Keratinocyte (primary cell): ENCODE results near the gene RGS18. TPM values are rescaled to one million over a fixed set of nuclear protein-coding genes. Genes with fewer than 3 reads are reported as not detected.

Experiments
- DNase-seq: peaks from one replicate; pipeline ENCODE4 v3.0.0-alpha.2; 2011; ENCODE audit warnings: low read depth, missing footprints, low spot score
- FAIRE-seq: peaks from 2 replicates; lab custom pipeline; 2011; peaks lifted over from hg19 to GRCh38; lab: Jason Lieb, UNC
- H2AFZ ChIP-seq: 2 replicates; pipeline ENCODE4 v1.6.0; 2012; ENCODE audit warnings: low read length, control low read depth, inconsistent platforms; ENCODE audit not compliant: control insufficient read depth
- H3K27ac ChIP-seq: 2 replicates; pipeline ENCODE4 v1.5.1; 2011; ENCODE audit warnings: low read length; ENCODE audit not compliant: control insufficient read depth, insufficient read depth
- H3K27me3 ChIP-seq: 3 replicates; pipeline ENCODE4 v1.6.0; 2011; ENCODE audit warnings: low read length; ENCODE audit not compliant: control insufficient read depth, insufficient read depth; ENCODE audit errors: extremely low read depth
- H3K36me3 ChIP-seq, 2 experiments: 2 replicates in 1 of 2; 3 replicates in 1 of 2; pipeline ENCODE4 v1.5.1; 2011; ENCODE audit warnings: low read length in 2 of 2, mild to moderate bottlenecking in 1 of 2; ENCODE audit not compliant: control insufficient read depth in 2 of 2, insufficient read depth in 2 of 2; ENCODE audit errors: extremely low read depth in 1 of 2
- H3K4me1 ChIP-seq: 3 replicates; pipeline ENCODE4 v1.5.1; 2011; ENCODE audit warnings: low read length; ENCODE audit not compliant: control insufficient read depth, insufficient read depth; ENCODE audit errors: extremely low read depth
- H3K4me2 ChIP-seq: 3 replicates; pipeline ENCODE4 v1.6.0; 2011; ENCODE audit warnings: low read depth, low read length; ENCODE audit not compliant: control insufficient read depth, insufficient read depth; ENCODE audit errors: extremely low read depth
- H3K4me3 ChIP-seq, 3 experiments: fragments of 200-600 bp in 1 of 3; sonication (generic) in 1 of 3; 2 replicates in 2 of 3; 3 replicates in 1 of 3; pipeline ENCODE4 v1.5.1; 2011 to 2016; ENCODE audit warnings: low read length in 3 of 3, mild to moderate bottlenecking in 3 of 3, control low read depth in 2 of 3, inconsistent platforms in 1 of 3, low read depth in 1 of 3, mixed read lengths in 1 of 3, mixed run types in 1 of 3, moderate library complexity in 1 of 3; ENCODE audit not compliant: control insufficient read depth in 2 of 3, insufficient read depth in 2 of 3; ENCODE audit errors: extremely low read depth in 1 of 3
- H3K79me2 ChIP-seq: 2 replicates; pipeline ENCODE4 v1.6.0; 2012; ENCODE audit warnings: low read length; ENCODE audit not compliant: control insufficient read depth, insufficient read depth
- H3K9ac ChIP-seq: 3 replicates; pipeline ENCODE4 v1.6.0; 2011; ENCODE audit warnings: low read length; ENCODE audit not compliant: control insufficient read depth, insufficient read depth; ENCODE audit errors: extremely low read depth
- H3K9me1 ChIP-seq: 3 replicates; pipeline ENCODE4 v1.6.0; 2011; ENCODE audit warnings: low read length; ENCODE audit not compliant: control insufficient read depth, insufficient read depth; ENCODE audit errors: extremely low read depth
- H3K9me3 ChIP-seq: 2 replicates; pipeline ENCODE4 v1.5.1; 2012; ENCODE audit warnings: low read depth, low read length; ENCODE audit not compliant: control insufficient read depth
- H4K20me1 ChIP-seq: 3 replicates; pipeline ENCODE4 v1.6.0; 2011; ENCODE audit warnings: low read length; ENCODE audit not compliant: control insufficient read depth, insufficient read depth; ENCODE audit errors: extremely low read depth
- CTCF ChIP-seq, 3 experiments: IDR thresholded peaks in 1 of 3; conservative IDR thresholded peaks in 1 of 3; optimal IDR thresholded peaks in 1 of 3; 2 replicates in 2 of 3; 3 replicates in 1 of 3; pipeline versions ENCODE3 to v1.5.1; 2011; ENCODE audit warnings: low read length in 3 of 3, mild to moderate bottlenecking in 3 of 3, moderate library complexity in 2 of 3, control low read depth in 1 of 3, inconsistent platforms in 1 of 3; ENCODE audit not compliant: insufficient read depth in 2 of 3; ENCODE audit errors: extremely low read depth in 1 of 3
- EZH2 ChIP-seq: IDR thresholded peaks from one replicate; pipeline ENCODE4 v1.6.1; 2012; ENCODE audit warnings: inconsistent platforms, mild to moderate bottlenecking, low read length, moderate library complexity
- dilution Hi-C: fragments of 300-500 bp; cut with MboI; formaldehyde crosslinking; loops from one replicate; pipeline ENCODE4 v1.7.0; 2020; ENCODE audit warnings: low sequenced_read_pairs; ENCODE audit not compliant: extremely low pct_ligation_motif_present
- polyA plus RNA-seq, 5 experiments: library from polyadenylated mRNA; depleted of rRNA in 3 of 5; stranded (reverse) in 3 of 5; stranded (forward) in 1 of 5; unstranded in 1 of 5; fragments of >200 nt; gene quantifications; 1 replicate in 1 of 5; 2 replicates in 3 of 5; 3 replicates in 1 of 5; pipeline versions ENCODE4 v1.2.1 to v1.2.3, GENCODE V29; 2011 to 2012; ENCODE audit warnings: missing spikeins in 2 of 5, low read depth in 1 of 5, low replicate concordance in 1 of 5

RGS18 gene
- polyA plus RNA-seq, 1 donor (not counting 4 experiments of a cell fraction or from before 2014, with no cell fraction given) = 1.6 TPM

GRCh38 chr1:192131914-192132313, 26.3 kb upstream of the RGS18 start:
- H3K9me1 ChIP-seq = no peaks in the 10 kb centered on the region
- no peaks in the 10 kb centered on the region for H3K9me3 ChIP-seq
- DNase-seq (no peak), FAIRE-seq (no peak)
- peak overlapping the region; percentile 36 for H2AFZ ChIP-seq
- TF ChIP-seq CTCF (optimal IDR thresholded peaks at IDR 0.05 in 1 of 3, IDR thresholded peaks at IDR 0.05 in 1 of 3, conservative IDR thresholded peaks at IDR 0.05 in 1 of 3; ENCODE audit: extremely low read depth in 1 of 3, insufficient read depth in 2 of 3, low read length in 3 of 3) = no peak
- no peak for TF ChIP-seq EZH2
- no peaks in the 10 kb centered on the region for H3K79me2 ChIP-seq
- dilution Hi-C loops = no loop called here
- H3K36me3 ChIP-seq = no peaks in the 10 kb centered on the region
- H3K27me3 ChIP-seq = no peaks in the 10 kb centered on the region
- no peak overlapping the region for H3K9ac ChIP-seq
- H3K4me1 ChIP-seq = peaks cover 5% of the 10 kb centered on the region
- no peak overlapping the region for H3K4me2 ChIP-seq
- no peak overlapping the region for H3K4me3 ChIP-seq
- H4K20me1 ChIP-seq = no peaks in the 10 kb centered on the region
- H3K27ac ChIP-seq = no peak overlapping the region

GRCh38 chr1:192133350-192133926, 24.8 kb upstream of the RGS18 start:
- Histone ChIP-seq H2AFZ (peak overlapping the region; percentile 40), H3K79me2 (no peaks in the 10 kb centered on the region), H3K4me3 (no peak overlapping the region), H3K9me3 (no peaks in the 10 kb centered on the region), H3K27me3 (no peaks in the 10 kb centered on the region), H3K36me3 (no peaks in the 10 kb centered on the region), H3K4me2 (no peak overlapping the region), H3K4me1 (peaks cover 5% of the 10 kb centered on the region), H3K9me1 (no peaks in the 10 kb centered on the region), H4K20me1 (no peaks in the 10 kb centered on the region), H3K9ac (no peak overlapping the region), H3K27ac (peak overlapping the region; percentile 51)
- dilution Hi-C loops = no loop called here
- no peak for TF ChIP-seq EZH2
- no peak for TF ChIP-seq CTCF (optimal IDR thresholded peaks at IDR 0.05 in 1 of 3, IDR thresholded peaks at IDR 0.05 in 1 of 3, conservative IDR thresholded peaks at IDR 0.05 in 1 of 3; ENCODE audit: extremely low read depth in 1 of 3, insufficient read depth in 2 of 3, low read length in 3 of 3)
- FAIRE-seq (no peak), DNase-seq (peak; percentile 4)
